Measurements from ENCODE around the gene FGL2. TPM values are rescaled to one million over a fixed set of nuclear protein-coding genes. Genes with fewer than 3 reads are reported as not detected.

FGL2 gene
- not detected in 5 replicates for total RNA-seq (2022; extraction: Qiagen RNA extraction)

GRCh38 chr7:77199013-77199966 is at the start of gene FGL2:
FGL2 (minus strand) TSS chr7:77199819; CDS start chr7:77199793, 26 bp downstream.

Other genes with a start within 250 kb of the FGL2 start
- gene SPDYE17, start 167.5 kb downstream of the FGL2 start, total RNA-seq (2022; extraction: Qiagen RNA extraction), result not detected in 5 replicates
- 0.09 to 0.20 TPM (median 0.12 TPM) in 4 of 5 replicates, not detected in the other for gene SPDYE18, start 137.3 kb downstream of the FGL2 start, total RNA-seq (2022; extraction: Qiagen RNA extraction)
- 0.47 to 0.77 TPM (median 0.67 TPM) in 5 replicates for gene CCDC146, start 77.2 kb downstream of the FGL2 start, total RNA-seq (2022; extraction: Qiagen RNA extraction)
- gene GSAP, start 216.5 kb upstream of the FGL2 start, total RNA-seq (2022; extraction: Qiagen RNA extraction), result 2.9 to 3.5 TPM (median 3.1 TPM) in 5 replicates

All from A549 treated with AZD2906 at 1 μM for 4 hours (cell line).